Epidermal melanocyte (primary cell): Measurements from ENCODE around the gene APMAP.
A peak's percentile ranks its signal among the peaks of the same experiment; 100 is the strongest.
"Not testable (repeated sequence)": the region's sequence is repeated elsewhere in the genome, so short reads cannot be mapped to it uniquely, and the experiment has no call there.

ENCODE experiments used
- DNase-seq: peaks from one replicate; pipeline ENCODE4 v3.0.0; 2011; ENCODE audit warnings: low spot score; ENCODE audit not compliant: insufficient read length

APMAP gene

GRCh38 chr20:25008388-25009217 is 16.1 kb upstream of the APMAP start:
- DNase-seq: no peak

GRCh38 chr20:25007491-25008305 is 15.1 kb upstream of the APMAP start:
- no peak for DNase-seq

GRCh38 chr20:25006431-25007167 is 14.0 kb upstream of the APMAP start:
- DNase-seq: no peak

GRCh38 chr20:25005661-25006060 is 13.1 kb upstream of the APMAP start:
- no peak for DNase-seq

- no peak for DNase-seq
These were observed 12.7 kb upstream of the APMAP start for GRCh38 chr20:25005220-25005619.

- DNase-seq: no peak
These were observed 10.5 kb upstream of the APMAP start for GRCh38 chr20:25003002-25003401.

- DNase-seq: not testable (repeated sequence)
These were observed 8.8 kb upstream of the APMAP start for GRCh38 chr20:25001323-25001722.

- DNase-seq: peak; percentile 27
These were observed 7.8 kb upstream of the APMAP start for GRCh38 chr20:25000268-25000801.

GRCh38 chr20:24999568-24999967 is 7.0 kb upstream of the APMAP start:
- DNase-seq: no peak

GRCh38 chr20:24998631-24999445 is 6.3 kb upstream of the APMAP start:
- DNase-seq: no peak

- DNase-seq: no peak
These were observed 5.6 kb upstream of the APMAP start for GRCh38 chr20:24998121-24998520.

GRCh38 chr20:24996449-24997377 is 4.2 kb upstream of the APMAP start:
- no peak for DNase-seq

GRCh38 chr20:24995741-24996448 is 3.3 kb upstream of the APMAP start:
- DNase-seq: no peak

- peak; percentile 80 for DNase-seq
These were observed 2.2 kb upstream of the APMAP start for GRCh38 chr20:24994470-24995368.

GRCh38 chr20:24994186-24994465 is 1.6 kb upstream of the APMAP start:
- DNase-seq: no peak

- DNase-seq: peak; percentile 48
These were observed 1.0 kb upstream of the APMAP start for GRCh38 chr20:24993337-24994185.

- no peak for DNase-seq
These were observed 559 bp downstream of the APMAP start for GRCh38 chr20:24991897-24992486.
